ELR (cell line): ENCODE data around the gene SMYD5.
"Not testable (repeated sequence)": the region's sequence is repeated elsewhere in the genome, so short reads cannot be mapped to it uniquely, and the experiment has no call there.

Experiments used
- DNase-seq: peaks from one replicate; pipeline ENCODE4 v3.0.0-alpha.2; 2015; ENCODE audit warnings: low read depth

Gene SMYD5

DNA sequence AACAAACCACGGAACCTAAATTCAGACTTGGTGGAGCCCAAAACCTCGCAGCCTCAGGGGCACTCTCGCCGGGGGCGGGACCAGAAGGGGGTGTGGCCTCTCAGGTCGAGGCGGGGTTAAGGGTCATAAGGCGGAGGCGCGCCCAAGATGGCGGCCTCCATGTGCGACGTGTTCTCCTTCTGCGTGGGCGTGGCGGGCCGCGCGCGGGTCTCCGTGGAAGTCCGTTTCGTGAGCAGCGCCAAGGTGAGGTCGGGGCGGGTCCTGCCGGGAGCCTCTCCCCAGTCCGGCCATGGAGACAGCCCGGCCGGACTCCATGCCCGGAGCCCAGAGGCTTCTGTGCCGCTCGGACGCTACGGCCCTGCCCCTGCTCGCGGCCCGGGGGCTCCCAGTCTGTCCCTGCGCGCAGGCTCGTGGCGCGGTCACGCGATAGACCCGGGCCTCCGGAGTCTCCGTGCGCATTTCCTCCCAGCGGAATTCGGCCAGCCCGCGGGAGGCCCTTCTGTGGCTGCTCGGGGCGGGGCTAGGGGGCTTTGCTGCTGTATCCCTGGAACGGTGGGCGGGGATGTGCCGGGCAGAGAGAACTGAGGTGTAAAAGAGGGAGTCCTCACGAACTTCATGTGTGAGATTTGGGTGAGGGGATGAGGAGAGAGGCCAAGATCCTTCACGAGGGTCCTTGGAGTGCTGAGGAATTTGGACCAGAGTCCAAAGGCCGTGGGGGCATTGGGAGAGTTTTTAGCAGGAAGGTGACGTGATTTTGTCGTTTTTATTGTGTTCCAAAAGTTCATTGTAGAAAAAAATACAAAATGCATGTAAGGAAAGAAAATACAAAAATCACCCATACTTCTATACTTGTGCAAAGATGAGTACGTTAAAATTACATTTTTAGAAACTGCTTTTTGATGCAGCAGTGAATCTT, at the start of gene SMYD5:
TSS of gene SMYD5 (plus strand) at position 126 of the 916 bp plus-strand sequence. CDS start at position 148, 22 bp downstream.
- DNase-seq = peak; percentile 90

DNA sequence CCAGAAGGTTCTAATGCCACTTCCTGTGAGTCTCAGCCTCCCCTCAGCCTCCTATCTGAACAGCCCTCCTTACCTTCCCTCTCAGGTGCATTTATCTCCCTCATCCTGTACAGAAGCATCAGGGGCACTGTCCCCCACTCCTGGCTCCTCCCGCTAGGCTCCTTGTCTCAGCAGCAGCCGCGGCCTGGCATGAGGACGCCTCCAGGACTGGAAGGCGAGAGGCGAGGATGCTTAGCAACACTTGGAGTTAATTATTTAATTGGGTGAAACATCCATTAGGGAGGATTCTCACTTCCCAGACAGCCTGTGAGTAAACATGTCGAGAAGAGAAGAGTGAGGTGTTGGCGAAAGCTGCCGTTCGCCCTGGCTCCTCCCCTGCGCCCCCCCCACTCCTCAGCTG, 48.1 kb upstream of the SMYD5 start:
- not testable (repeated sequence) for DNase-seq

DNA sequence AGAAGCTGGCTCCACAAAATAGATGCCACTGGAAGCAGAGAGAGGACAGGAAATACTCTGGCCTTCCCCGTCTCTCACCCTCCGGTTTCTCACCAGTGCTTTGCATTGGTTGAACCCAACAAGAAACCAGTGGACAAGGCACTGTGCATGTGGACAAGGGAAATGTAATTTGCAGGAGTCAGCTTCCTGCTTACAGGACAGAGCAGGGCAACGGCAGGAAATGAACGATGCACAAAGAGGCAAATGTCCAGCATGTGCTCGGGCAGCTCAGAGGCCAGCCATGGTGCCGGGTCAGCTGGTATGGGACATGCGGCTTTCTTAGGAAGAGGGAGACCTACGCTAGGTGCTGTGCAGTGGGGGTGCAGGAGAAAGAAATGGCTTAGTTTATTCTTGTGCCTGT, 47.2 kb upstream of the SMYD5 start:
- not testable (repeated sequence) for DNase-seq

DNA sequence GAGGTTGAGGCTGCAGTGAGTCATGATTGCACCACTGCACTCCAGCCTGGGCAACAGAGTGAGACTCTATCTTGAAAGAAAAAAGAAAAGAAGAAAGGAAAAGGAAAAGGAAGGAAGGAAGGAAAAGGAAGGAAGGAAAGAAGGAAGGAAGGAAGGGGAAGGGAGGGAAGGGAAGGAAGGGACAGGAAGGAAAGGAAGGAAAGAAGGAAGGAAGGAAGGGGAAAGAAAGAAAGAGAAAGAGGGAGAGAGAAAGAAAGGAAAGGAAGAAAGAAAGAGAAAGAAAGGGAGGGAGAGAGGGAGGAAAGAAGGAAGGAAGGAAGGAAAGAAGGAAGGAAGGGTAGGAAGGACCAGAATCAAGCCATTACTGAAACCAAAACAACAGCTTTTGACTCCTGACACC, 45.7 kb upstream of the SMYD5 start:
- not testable (repeated sequence) for DNase-seq

DNA sequence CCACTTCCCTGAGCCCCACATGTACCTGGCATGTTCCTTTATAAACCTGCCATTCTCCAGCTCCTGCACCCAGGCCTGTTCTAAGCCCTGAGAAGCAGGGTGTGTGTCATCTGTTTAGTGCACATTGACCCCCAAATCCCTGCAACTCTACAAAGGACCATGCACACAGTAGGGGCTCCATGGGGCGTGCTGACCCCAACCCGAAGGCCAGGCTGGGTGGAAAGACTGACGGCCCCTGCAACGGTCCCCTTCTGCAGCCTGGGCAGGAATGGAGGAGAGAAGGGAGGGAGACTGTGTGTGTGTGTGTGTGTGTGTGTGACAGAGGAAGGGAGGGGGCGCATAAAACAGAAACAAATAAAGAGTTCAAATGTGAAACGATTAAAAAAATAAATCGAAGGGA, 43.7 kb upstream of the SMYD5 start:
- not testable (repeated sequence) for DNase-seq

DNA sequence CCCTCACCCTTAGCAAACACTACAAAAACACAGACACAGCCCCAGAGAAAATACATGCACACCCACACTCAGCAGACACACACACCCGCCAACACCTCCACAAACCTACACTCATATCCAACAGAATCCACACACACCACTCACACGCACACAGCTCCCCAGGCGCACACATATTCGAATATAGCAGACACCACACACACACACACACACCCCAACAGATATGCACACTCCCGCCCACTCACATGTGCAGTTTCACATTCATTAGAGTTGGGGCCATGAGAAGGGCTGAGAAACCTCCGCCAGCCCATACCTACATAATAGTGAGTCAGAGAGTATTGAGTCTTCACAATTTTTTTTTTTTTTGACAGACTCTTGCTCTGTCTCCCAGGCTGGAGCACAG, 41.1 kb upstream of the SMYD5 start:
- DNase-seq = peak; percentile 43

DNA sequence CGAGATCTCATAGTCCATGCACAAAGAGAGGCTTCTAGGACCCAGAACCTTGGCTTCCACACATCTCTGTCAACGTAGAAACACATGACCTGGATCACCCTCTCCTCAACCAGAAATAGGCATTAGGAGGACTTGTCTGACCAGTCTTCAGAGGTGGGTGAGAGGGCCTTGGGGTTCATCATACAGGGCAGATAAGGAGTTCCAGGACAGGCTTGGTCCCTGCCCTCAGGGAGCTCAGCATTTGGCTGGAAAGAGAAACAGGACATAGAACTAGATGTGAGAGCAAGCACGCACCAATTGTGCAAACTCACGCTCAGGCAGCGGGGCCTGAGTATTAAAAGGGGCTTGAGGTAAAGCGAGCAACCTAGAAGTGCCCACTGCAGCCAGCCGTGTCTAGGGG, 40.3 kb upstream of the SMYD5 start:
- DNase-seq = no peak

DNA sequence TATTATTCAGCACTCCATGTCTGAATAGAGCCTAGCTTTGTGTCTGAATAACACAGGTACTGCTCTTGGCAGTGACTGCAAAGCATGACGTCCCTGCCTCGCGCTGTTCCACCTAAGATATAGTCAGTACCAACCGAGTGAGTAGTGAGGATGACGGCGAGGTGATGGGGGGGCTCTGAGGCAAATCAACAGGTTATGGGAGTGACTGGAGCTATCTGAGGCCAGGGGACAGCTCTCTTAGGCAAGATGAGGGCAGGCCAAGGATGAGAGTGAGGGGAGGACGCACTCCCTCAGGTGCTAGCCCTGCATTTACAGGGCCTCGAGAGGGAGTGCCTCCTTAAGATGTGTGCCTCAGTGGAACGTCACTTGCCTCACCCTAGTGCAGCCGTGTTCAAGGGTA, 39.8 kb upstream of the SMYD5 start:
- DNase-seq = no peak

DNA sequence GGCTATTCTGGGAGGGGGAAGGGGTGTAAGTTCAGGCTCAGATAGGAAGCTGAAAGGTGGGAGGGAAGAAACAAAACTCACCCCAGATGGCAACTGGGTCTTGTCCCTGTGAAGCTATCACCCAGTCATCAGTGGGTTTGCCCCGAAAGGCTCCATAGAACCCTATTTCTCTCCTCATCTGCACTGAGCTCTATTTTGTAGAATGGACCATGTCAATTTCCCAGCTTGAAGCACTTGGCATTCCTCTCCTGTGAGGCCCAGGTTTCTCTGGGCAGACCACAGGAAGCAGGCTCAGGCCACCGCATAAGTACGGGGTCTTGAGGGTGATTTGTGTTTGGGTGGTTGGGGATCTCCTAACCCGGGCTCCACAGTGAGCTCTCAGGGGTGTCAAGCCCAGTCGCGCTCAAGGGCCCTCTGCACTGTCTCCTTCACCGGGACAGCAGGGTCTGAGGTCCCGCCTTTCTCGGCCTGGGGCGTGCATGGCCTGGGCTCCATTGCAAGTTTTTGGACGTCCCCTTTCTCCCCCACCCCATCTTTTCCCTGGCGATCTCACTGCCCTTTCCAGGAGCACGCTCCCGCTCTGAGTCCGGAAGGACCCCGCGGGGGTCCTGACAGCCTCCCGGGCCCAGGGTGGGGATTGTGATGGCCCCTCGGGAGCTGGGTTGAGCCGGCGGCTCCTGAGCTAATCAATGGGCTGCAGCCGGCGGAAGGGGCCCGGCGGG, 38.9 kb upstream of the SMYD5 start:
- DNase-seq = no peak

GRCh38 chr2:73175663-73176204, 38.3 kb upstream of the SMYD5 start:
- DNase-seq = peak; percentile 76

- peak; percentile 36 for DNase-seq
Observed at GRCh38 chr2:73176205-73176880, 37.7 kb upstream of the SMYD5 start.

DNA sequence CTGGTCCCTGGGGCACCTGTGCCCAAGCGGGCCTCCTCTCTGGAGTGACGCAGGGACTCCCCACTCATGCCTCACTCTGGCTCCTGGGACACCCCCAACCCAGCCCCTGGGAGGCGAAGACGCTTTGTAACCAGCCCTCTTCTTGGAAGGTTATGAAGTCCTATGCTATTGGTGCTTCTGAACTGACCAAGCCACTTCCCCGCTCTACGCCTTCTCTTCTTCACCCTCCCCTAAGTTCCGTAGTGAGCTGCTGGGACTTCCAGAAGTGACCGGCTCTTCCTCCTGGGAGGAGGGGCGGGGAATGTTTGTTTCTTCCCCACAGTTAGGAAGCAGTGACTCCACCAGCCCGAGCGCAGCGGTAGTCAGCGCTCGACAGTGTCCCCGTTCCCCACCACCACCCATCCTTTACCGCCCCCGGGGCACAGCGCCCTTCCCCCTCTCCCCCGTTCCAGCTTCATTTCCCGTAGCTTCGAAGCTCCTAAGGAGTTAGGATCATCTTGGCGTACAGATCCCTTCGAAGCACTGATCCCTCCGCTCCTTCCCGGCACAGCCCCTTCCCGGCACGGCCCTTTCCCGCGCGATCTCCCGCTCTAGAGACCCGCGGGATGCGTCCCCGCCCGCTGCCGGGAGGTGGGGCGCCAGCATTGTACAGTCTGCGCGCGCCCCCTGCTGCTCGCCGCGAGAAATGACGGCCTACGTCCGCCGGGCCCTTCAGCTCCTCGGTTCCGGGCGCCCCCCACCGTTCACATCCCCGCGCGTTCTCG, 37.0 kb upstream of the SMYD5 start:
- peak; percentile 90 for DNase-seq

DNA sequence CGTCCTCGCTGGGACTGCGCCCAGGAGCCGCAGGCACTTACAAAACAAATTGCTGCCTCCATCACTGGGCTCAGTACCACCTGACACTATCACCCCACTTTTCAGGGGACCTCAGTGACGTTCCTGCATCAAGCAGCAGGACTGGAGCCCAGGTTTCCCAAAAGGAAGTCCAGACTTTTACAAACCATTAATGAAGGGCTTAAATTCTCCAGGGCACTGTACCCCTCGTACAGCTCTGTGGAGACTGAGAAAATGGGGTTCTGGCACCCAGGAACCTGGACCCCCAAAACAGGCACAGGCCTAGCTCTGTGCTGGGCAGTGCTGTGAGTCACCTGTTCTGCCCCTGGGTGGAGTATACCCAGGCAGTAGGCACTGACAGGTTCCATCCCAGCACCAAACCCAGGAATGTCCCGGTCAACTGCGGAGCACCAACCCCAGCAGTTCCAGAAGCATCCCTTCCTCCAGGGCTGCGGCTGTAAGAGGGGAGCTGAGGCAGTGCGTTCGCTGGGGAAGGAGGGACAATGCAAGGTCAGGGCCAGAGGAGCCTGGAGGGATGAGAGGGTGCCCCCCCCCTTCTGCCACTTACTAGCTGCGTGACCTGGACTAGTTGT, 36.3 kb upstream of the SMYD5 start:
- DNase-seq = no peak

GRCh38 chr2:73185965-73186364, 28.1 kb upstream of the SMYD5 start:
- no peak for DNase-seq

- DNase-seq = no peak
Observed at GRCh38 chr2:73187549-73187948, 26.5 kb upstream of the SMYD5 start.

DNA sequence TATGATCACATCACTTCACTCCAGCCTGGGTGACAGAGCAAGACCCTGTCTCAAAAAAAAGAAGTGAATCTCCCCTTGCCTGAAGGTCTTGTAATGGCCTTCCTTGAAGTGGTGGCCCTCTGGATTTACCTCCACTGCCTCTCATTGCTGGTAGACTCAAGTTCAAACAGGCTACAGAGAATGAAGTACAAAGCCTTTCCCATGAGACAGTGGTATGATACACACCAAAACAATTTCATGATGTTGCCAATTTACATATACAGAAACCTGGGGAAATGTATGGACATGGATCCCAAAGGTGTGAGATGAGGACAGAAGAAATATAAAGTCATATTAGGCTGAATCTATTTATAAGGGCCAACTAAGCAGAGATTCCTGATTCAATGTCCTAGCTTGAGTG, 16.5 kb upstream of the SMYD5 start:
- no peak for DNase-seq

- peak; percentile 65 for DNase-seq
Observed at GRCh38 chr2:73200281-73200680, 13.8 kb upstream of the SMYD5 start.

DNA sequence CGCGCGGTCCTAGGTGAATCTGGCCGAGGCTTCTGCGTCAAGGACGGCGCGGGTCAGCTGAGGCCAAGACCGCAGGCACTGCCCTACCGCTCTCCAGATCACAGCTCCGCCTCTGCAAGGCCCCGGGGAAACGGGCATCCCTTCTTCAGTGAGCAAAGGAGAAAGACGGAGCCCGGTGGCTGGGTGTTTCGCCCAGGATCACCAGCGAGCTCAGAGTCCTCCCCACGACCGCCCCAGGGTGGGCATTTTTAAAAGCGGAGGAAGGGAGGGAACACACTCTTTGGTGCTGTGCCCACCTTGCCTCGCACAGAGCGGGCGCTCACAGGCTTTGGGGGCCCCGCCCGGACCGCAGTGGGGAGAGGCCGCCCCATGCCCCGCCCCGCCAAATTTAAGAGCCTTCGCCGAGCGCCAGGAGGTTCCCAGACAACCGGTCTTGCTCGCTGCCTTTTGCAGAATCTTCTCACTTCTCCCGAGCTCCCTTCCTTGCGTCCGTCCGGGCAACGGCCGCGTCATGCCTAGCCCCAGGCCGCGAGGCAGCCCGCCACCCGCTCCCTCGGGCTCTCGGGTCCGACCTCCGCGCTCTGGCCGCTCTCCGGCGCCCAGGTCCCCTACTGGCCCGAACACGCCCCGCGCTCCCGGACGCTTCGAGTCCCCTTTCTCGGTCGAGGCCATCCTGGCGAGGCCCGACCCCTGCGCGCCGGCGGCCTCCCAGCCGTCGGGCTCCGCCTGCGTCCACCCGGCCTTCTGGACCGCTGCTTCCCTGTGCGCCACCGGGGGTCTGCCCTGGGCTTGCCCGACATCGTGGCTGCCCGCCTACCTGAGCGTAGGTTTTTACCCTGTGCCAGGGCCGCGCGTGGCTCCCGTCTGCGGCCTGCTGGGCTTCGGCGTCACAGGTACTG, 11.6 kb upstream of the SMYD5 start, which contains the start of gene NOTO:
TSS of gene NOTO (plus strand) at position 419 of the 899 bp plus-strand sequence. CDS start at position 512, 93 bp downstream.
- peak; percentile 26 for DNase-seq

DNA sequence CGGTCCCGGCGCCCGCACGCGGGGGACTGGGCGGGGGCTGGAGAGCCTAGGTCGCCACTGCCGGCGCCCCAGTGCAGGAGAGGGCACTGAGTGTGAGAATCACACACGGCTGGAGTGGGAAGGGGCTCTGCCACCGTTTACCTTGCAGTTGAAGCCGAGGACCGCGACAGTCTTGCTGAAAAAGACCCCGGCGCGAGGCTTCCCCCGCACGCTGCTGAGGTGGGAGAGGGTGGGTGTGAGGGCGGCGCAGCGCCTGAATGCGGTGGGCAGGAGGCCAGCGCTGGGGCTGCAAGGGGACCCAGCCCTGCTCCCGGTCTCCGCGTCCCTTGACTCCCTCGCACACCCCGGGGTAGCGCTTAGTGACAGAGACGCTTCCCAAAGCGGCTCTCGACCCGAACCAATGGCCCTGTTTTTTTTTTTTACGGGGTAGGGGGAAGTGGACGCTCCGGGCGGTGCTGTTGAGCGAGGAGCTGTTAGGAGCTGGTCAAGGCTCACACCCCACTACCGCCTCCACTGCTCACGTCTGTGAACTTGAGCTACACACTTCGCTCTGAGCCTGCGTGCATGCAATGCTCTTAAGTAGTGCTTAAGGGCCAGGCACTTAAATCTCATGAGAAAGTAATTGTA, 10.9 kb upstream of the SMYD5 start:
- DNase-seq = peak; percentile 12
